Femur (tissue), 1 donor: ENCODE results near the gene MAFG.

Experiments
- DNase-seq: peaks from one replicate; pipeline ENCODE4 v3.0.0-alpha.2; 2017

MAFG gene

GRCh38 chr17:81927653-81928543, at the start of gene MAFG:
Gene MAFG (minus strand): TSS chr17:81927735. CDS start chr17:81923185, 4,550 bp downstream.
- peak; percentile 97 for DNase-seq

- no peak for DNase-seq
Measured at GRCh38 chr17:81976332-81977210, 49.0 kb upstream of the MAFG start.

GRCh38 chr17:81973432-81973831, 45.9 kb upstream of the MAFG start:
- no peak for DNase-seq

GRCh38 chr17:81968850-81969812, 41.6 kb upstream of the MAFG start:
- DNase-seq = no peak

- no peak for DNase-seq
Measured at GRCh38 chr17:81968396-81968745, 40.8 kb upstream of the MAFG start.

- peak; percentile 91 for DNase-seq
Measured at GRCh38 chr17:81967533-81968395, 40.2 kb upstream of the MAFG start.

- no peak for DNase-seq
Measured at GRCh38 chr17:81967244-81967532, 39.7 kb upstream of the MAFG start.

- peak; percentile 85 for DNase-seq
Measured at GRCh38 chr17:81966343-81967243, 39.1 kb upstream of the MAFG start.

- no peak for DNase-seq
Measured at GRCh38 chr17:81964081-81964849, 36.7 kb upstream of the MAFG start.

- DNase-seq = peak; percentile 57
Measured at GRCh38 chr17:81962499-81963441, 35.2 kb upstream of the MAFG start.

GRCh38 chr17:81961521-81962498, 34.3 kb upstream of the MAFG start:
- no peak for DNase-seq

- peak; percentile 61 for DNase-seq
Measured at GRCh38 chr17:81961087-81961511, 33.6 kb upstream of the MAFG start, which contains the start of gene NOTUM. Gene NOTUM (minus strand): TSS chr17:81961187. CDS start chr17:81960909, 278 bp downstream.

- DNase-seq = no peak
Measured at GRCh38 chr17:81960130-81960958, 32.8 kb upstream of the MAFG start.

- peak; percentile 73 for DNase-seq
Measured at GRCh38 chr17:81959362-81960129, 32.0 kb upstream of the MAFG start.

- DNase-seq = no peak
Measured at GRCh38 chr17:81958633-81959342, 31.3 kb upstream of the MAFG start.
